ENCODE data around the gene ACTA1. TPM values are rescaled to one million over a fixed set of nuclear protein-coding genes. Genes with fewer than 3 reads are reported as not detected.

The ACTA1 gene
- total RNA-seq, 1 experiment from 2014 or later, result not detected

DNA sequence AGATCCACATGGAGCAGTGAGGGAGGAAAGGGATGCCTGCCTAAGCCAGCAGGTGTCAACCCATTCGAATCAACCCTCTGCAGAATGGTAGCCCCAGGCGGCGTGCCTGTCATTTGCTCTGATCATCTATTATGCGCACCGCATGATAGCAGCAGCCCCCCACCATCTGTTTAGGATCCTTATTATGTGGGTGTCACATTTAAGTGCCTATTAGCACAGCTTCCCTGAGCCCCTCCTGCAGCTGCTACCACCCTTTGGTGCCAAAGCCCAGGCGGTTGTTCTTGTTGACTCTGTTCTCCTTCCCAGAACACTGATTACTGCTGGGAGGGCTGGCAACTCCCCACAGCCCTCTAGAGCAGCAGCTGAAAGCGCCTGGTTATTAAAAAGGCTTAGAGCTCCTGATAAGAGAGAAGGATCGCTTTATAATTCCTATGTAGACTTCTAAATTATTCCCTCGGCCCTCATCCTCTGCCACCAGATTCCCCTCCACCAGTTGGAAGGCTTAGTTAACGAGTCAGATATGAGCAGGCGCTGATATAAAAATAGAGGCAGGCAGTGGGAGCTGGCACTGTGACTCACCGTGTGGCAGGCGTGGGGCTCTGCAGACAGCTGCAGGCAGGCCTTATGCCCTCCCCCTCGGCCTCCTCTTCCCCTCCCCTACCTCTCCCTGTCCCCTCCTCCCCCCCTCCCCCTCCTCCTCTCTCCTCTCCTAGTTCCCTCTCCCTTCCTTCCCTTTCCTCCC lies 23.0 kb downstream of the ACTA1 start:
- no peak overlapping the region for H3K4me2 ChIP-seq (ENCODE audit: low read depth, low read length, poor library complexity, severe bottlenecking)
- no peaks in the 10 kb centered on the region for H3K36me3 ChIP-seq (ENCODE audit: insufficient read depth, low read length)
- H2AFZ ChIP-seq (ENCODE audit: low read length), result no peak overlapping the region

DNA sequence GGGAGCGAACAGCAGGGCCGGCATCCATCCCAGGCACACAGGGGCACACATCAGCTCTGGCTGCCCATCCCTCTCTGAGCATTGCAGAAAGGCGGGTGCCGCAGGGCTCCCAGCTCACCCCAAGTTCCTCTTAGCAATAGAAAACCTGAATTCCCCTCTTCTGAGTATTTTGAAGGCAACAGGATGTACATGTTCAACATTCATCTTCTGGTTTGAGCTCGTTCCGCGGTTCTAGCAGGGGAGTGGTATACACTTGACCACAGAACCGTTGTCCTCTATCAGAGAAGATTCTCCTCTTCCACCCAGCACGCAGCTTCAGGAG lies 23.6 kb downstream of the ACTA1 start:
- no peaks in the 10 kb centered on the region for H3K4me1 ChIP-seq (ENCODE audit: low read length)
- H3K9me3 ChIP-seq (ENCODE audit: low read length), result no peaks in the 10 kb centered on the region
- H3K27me3 ChIP-seq (ENCODE audit: low read length), result no peaks in the 10 kb centered on the region
- H2AFZ ChIP-seq (ENCODE audit: low read length), result no peak overlapping the region
- no peak overlapping the region for H3K4me3 ChIP-seq (ENCODE audit: low read length)
- H3K9ac ChIP-seq (ENCODE audit: low read length), result no peak overlapping the region
- H3K4me2 ChIP-seq (ENCODE audit: low read depth, low read length, poor library complexity, severe bottlenecking), result no peak overlapping the region
- no peaks in the 10 kb centered on the region for H3K79me2 ChIP-seq (ENCODE audit: low read length)
- H4K20me1 ChIP-seq (ENCODE audit: insufficient read depth, low read depth, low read length), result no peaks in the 10 kb centered on the region
- no peaks in the 10 kb centered on the region for H3K36me3 ChIP-seq (ENCODE audit: insufficient read depth, low read length)
- no peak overlapping the region for H3K27ac ChIP-seq (ENCODE audit: low read length)
- H3K9me2 ChIP-seq (replicated peaks; ENCODE audit: insufficient read depth, low read length), result no peaks in the 10 kb centered on the region
- DNase-seq, result peak; percentile 27

More for the DNA sequence above, 23.0 kb downstream of the ACTA1 start:
- H4K20me1 ChIP-seq (ENCODE audit: insufficient read depth, low read depth, low read length), result no peaks in the 10 kb centered on the region
- DNase-seq, result peak; percentile 38
- no peaks in the 10 kb centered on the region for H3K9me3 ChIP-seq (ENCODE audit: low read length)
- H3K4me1 ChIP-seq (ENCODE audit: low read length), result no peaks in the 10 kb centered on the region
- no peak overlapping the region for H3K27ac ChIP-seq (ENCODE audit: low read length)
- H3K27me3 ChIP-seq (ENCODE audit: low read length), result no peaks in the 10 kb centered on the region
- H3K79me2 ChIP-seq (ENCODE audit: low read length), result no peaks in the 10 kb centered on the region
- no peak overlapping the region for H3K4me3 ChIP-seq (ENCODE audit: low read length)
- H3K9ac ChIP-seq (ENCODE audit: low read length), result no peak overlapping the region
- H3K9me2 ChIP-seq (replicated peaks; ENCODE audit: insufficient read depth, low read length), result no peaks in the 10 kb centered on the region

DNA sequence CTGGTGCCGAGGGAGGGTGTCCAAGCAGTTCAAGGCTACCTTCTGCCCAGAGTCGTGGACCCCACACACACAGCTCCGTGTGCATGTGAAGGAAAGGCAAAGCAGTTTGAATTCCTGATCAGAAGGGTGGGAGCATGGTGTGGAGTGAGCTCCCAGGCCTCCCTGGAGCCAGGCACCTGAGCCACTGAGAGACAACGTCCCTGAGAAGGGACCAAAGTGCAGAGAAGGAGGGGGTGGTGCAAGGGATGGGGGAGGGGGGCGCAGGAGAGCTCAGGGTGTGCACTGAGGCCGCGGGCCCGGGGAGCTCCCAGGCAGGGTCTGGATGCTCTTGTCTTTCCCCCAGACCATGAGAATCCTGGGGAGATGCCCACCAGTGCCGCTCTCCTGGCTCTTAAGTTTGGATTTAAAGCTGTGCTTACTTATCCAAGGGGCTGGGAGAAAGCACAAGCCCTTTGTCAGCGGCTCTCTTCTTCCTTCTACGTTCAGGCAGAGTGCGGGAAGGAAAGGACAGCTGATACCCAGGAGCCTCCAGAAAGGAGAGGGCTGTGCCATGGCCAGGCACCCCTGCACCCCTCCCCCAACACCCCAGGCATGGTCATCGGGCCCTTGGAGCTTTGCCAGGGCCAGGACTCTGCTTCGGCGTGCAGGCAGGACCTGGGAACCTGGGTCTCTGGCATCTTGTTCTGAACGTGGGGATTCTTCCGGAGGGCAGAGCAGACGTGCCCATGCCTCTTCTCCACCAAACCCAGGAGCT lies 24.1 kb downstream of the ACTA1 start:
- H3K9me3 ChIP-seq (ENCODE audit: low read length), result no peaks in the 10 kb centered on the region
- H2AFZ ChIP-seq (ENCODE audit: low read length), result no peak overlapping the region
- H3K9me2 ChIP-seq (replicated peaks; ENCODE audit: insufficient read depth, low read length), result no peaks in the 10 kb centered on the region
- H4K20me1 ChIP-seq (ENCODE audit: insufficient read depth, low read depth, low read length), result no peaks in the 10 kb centered on the region
- no peaks in the 10 kb centered on the region for H3K79me2 ChIP-seq (ENCODE audit: low read length)
- no peak overlapping the region for H3K4me2 ChIP-seq (ENCODE audit: low read depth, low read length, poor library complexity, severe bottlenecking)
- H3K4me3 ChIP-seq (ENCODE audit: low read length), result no peak overlapping the region
- DNase-seq, result peak; percentile 40
- H3K27me3 ChIP-seq (ENCODE audit: low read length), result no peaks in the 10 kb centered on the region
- H3K27ac ChIP-seq (ENCODE audit: low read length), result no peak overlapping the region
- H3K4me1 ChIP-seq (ENCODE audit: low read length), result no peaks in the 10 kb centered on the region
- H3K36me3 ChIP-seq (ENCODE audit: insufficient read depth, low read length), result no peaks in the 10 kb centered on the region
- no peak overlapping the region for H3K9ac ChIP-seq (ENCODE audit: low read length)

DNA sequence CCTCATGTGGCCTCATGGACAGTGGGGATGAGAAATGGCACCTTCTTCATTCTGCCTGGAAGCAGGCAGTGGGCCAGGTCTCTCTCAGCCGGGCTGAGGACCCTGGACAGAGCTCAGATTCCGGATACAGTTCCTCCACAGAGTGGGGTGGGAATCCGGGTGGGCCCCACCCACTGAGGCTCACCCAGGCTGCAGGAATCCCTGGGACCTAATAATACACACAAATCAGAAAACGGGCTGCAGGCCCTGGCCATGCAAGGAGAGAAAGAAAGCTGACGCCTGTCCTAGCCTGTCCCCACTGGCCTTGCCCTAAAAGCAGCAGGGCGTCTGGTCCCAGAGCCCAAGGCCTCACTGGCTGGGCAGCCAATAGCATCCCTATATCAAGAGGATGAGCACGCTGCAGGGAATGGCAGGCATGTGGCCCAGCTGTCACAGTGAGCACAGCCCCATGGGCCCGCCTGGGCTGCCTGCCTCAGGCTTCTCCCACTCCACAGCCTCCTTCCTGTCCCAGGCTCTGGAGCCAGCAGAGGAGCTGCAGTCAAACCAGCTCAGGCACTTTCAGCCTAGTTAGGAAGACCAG lies 25.3 kb downstream of the ACTA1 start:
- Histone ChIP-seq H3K4me2 (ENCODE audit: low read depth, low read length, poor library complexity, severe bottlenecking) (no peak overlapping the region), H3K36me3 (ENCODE audit: insufficient read depth, low read length) (no peaks in the 10 kb centered on the region), H3K4me3 (ENCODE audit: low read length) (no peak overlapping the region), H4K20me1 (ENCODE audit: insufficient read depth, low read depth, low read length) (no peaks in the 10 kb centered on the region), H3K9ac (ENCODE audit: low read length) (no peak overlapping the region), H3K9me2 (replicated peaks; ENCODE audit: insufficient read depth, low read length) (no peaks in the 10 kb centered on the region), H3K27me3 (ENCODE audit: low read length) (no peaks in the 10 kb centered on the region), H3K9me3 (ENCODE audit: low read length) (no peaks in the 10 kb centered on the region), H3K4me1 (ENCODE audit: low read length) (no peaks in the 10 kb centered on the region), H3K27ac (ENCODE audit: low read length) (no peak overlapping the region), H2AFZ (ENCODE audit: low read length) (no peak overlapping the region), H3K79me2 (ENCODE audit: low read length) (no peaks in the 10 kb centered on the region)
- peak; percentile 35 for DNase-seq

DNA sequence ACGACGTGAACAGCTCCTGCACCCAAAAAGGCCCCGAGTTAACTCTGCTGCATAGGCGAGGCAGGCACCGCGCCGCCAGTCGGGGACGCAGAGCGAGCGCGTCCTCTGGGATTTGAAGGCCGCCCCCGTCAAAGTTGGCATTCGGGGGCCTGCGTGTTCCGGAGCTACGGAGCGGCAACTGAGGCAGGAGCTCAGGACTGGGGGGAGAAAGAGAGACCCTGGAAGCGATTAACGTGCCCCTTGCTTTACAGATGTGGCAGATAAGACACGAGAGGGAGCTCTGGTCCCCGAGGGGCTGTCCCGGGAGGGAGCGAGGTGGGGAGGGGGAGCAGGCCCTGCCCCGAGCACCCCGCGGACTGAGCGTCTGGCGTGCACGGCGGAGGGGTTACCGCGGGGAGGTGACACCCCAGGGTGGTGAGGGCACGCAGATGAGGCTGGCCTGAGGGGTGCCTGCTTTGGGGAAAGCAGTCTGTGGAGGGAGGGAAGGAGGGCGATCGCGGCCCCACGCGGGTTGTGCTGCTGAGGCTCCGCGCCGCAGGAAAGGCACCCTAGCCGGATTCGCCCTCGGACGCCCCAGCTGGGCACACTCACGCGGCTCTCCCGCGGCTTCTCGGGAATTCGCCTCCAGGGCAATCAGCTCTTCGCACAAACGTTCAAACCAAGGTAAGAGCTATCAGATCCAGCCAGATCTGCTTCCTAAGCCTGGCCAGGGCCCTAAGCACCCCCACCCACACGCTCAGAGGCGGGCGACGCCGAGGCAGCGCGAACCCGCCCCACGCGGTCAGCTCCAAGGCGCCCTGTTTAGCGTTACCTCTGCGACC lies 26.5 kb downstream of the ACTA1 start:
- Histone ChIP-seq H3K9me3 (ENCODE audit: low read length) (no peaks in the 10 kb centered on the region), H3K9me2 (replicated peaks; ENCODE audit: insufficient read depth, low read length) (no peaks in the 10 kb centered on the region), H3K27ac (ENCODE audit: low read length) (no peak overlapping the region), H3K9ac (ENCODE audit: low read length) (no peak overlapping the region), H3K27me3 (ENCODE audit: low read length) (no peaks in the 10 kb centered on the region), H3K4me2 (ENCODE audit: low read depth, low read length, poor library complexity, severe bottlenecking) (no peak overlapping the region), H3K36me3 (ENCODE audit: insufficient read depth, low read length) (no peaks in the 10 kb centered on the region), H4K20me1 (ENCODE audit: insufficient read depth, low read depth, low read length) (0 out of 2 replicates have a peak, but pooled peaks cover 3% of the 10 kb centered on the region), H3K79me2 (ENCODE audit: low read length) (no peaks in the 10 kb centered on the region), H2AFZ (ENCODE audit: low read length) (no peak overlapping the region), H3K4me3 (ENCODE audit: low read length) (no peak overlapping the region), H3K4me1 (ENCODE audit: low read length) (no peaks in the 10 kb centered on the region)
- peak; percentile 22 for DNase-seq

DNA sequence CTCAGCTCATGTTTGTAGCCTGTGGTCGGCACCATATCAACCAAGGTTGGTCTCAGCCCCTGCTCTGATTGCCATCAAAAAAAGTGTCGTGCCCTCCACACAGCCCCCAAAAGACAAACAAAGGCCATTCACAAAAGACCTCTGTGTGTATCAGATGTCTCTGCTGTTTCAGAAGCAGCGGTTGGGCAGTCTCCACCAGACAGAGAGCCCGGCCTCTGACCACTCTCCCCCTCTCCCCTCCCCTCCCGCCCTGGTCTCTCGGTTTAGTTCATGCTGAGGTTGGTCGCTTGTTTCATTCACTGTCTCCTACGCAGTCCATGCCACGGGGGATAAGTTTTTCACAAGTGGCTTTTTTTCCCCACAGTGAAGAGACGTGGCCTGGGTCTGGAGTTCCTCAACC lies 27.1 kb downstream of the ACTA1 start:
- H3K4me1 ChIP-seq (ENCODE audit: low read length), result no peaks in the 10 kb centered on the region
- no peak overlapping the region for H3K4me2 ChIP-seq (ENCODE audit: low read depth, low read length, poor library complexity, severe bottlenecking)
- no peaks in the 10 kb centered on the region for H3K9me3 ChIP-seq (ENCODE audit: low read length)
- no peaks in the 10 kb centered on the region for H3K9me2 ChIP-seq (replicated peaks; ENCODE audit: insufficient read depth, low read length)
- no peak overlapping the region for H3K4me3 ChIP-seq (ENCODE audit: low read length)
- no peaks in the 10 kb centered on the region for H3K79me2 ChIP-seq (ENCODE audit: low read length)
- no peak overlapping the region for H2AFZ ChIP-seq (ENCODE audit: low read length)
- no peaks in the 10 kb centered on the region for H3K27me3 ChIP-seq (ENCODE audit: low read length)
- no peak overlapping the region for H3K9ac ChIP-seq (ENCODE audit: low read length)
- peaks cover 3% of the 10 kb centered on the region; the same call in 1 of the 2 replicates for H4K20me1 ChIP-seq (ENCODE audit: insufficient read depth, low read depth, low read length)
- DNase-seq, result peak; percentile 28
- H3K36me3 ChIP-seq (ENCODE audit: insufficient read depth, low read length), result no peaks in the 10 kb centered on the region
- H3K27ac ChIP-seq (ENCODE audit: low read length), result no peak overlapping the region

DNA sequence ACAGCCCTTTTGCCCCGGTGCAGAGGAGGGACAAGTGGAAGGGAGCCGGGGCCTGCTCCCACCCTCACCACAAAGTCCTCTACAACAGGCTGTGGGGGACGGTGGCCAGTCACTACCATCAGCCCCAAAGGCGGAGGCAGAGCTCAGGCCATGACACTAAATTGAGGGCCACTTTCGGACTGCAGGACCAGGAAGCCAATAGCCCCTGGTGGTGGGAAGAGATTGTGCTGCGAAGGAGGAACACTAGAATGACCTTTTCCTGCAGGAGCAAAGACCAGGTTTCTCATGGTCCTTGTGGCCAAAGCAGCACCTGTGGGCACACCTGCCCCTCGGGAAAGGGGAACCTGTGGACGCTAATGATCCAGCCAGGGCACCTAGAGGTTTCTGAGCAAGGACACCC lies 30.3 kb downstream of the ACTA1 start:
- Histone ChIP-seq H3K27ac (ENCODE audit: low read length) (no peak overlapping the region), H3K9me2 (replicated peaks; ENCODE audit: insufficient read depth, low read length) (no peaks in the 10 kb centered on the region), H3K27me3 (ENCODE audit: low read length) (no peaks in the 10 kb centered on the region), H3K36me3 (ENCODE audit: insufficient read depth, low read length) (no peaks in the 10 kb centered on the region), H3K9ac (ENCODE audit: low read length) (no peak overlapping the region), H3K9me3 (ENCODE audit: low read length) (no peaks in the 10 kb centered on the region), H2AFZ (ENCODE audit: low read length) (no peak overlapping the region), H3K4me1 (ENCODE audit: low read length) (no peaks in the 10 kb centered on the region), H3K4me3 (ENCODE audit: low read length) (no peak overlapping the region), H4K20me1 (ENCODE audit: insufficient read depth, low read depth, low read length) (peaks cover 3% of the 10 kb centered on the region; the same call in 1 of the 2 replicates), H3K4me2 (ENCODE audit: low read depth, low read length, poor library complexity, severe bottlenecking) (no peak overlapping the region), H3K79me2 (ENCODE audit: low read length) (no peaks in the 10 kb centered on the region)
- DNase-seq, result peak; percentile 19

DNA sequence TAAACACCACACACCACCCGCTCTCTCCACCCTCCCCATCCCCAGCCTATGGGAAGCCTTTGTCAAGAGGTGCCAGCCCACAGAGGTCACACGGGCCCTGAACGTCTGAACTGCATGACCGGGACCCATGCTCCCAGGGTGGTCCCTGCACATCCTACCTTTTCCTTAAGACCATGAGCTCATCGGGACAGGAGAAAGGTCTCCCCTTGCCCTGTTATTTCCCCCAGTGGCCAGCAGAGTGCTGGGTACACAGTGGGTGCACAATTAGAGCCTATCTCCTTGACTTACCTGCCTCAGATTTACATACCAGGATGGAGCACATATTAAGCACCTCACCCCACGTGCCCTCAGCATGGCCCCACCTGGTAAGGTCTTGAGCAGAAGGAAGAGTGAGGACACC lies 30.9 kb downstream of the ACTA1 start:
- Histone ChIP-seq H3K4me2 (ENCODE audit: low read depth, low read length, poor library complexity, severe bottlenecking) (no peak overlapping the region), H2AFZ (ENCODE audit: low read length) (no peak overlapping the region), H3K9me3 (ENCODE audit: low read length) (no peaks in the 10 kb centered on the region), H3K36me3 (ENCODE audit: insufficient read depth, low read length) (no peaks in the 10 kb centered on the region), H3K27ac (ENCODE audit: low read length) (no peak overlapping the region), H3K9me2 (replicated peaks; ENCODE audit: insufficient read depth, low read length) (no peaks in the 10 kb centered on the region), H4K20me1 (ENCODE audit: insufficient read depth, low read depth, low read length) (peaks cover 3% of the 10 kb centered on the region; the same call in 1 of the 2 replicates), H3K4me3 (ENCODE audit: low read length) (no peak overlapping the region), H3K27me3 (ENCODE audit: low read length) (no peaks in the 10 kb centered on the region), H3K9ac (ENCODE audit: low read length) (no peak overlapping the region), H3K4me1 (ENCODE audit: low read length) (no peaks in the 10 kb centered on the region), H3K79me2 (ENCODE audit: low read length) (no peaks in the 10 kb centered on the region)
- peak; percentile 37 for DNase-seq
